NCI-H146 (cell line): Measurements from ENCODE around the gene CYLD.

Experiments used
- DNase-seq: peaks from one replicate; lab custom pipeline; 2025; lab: John Stamatoyannopoulos, UW

CYLD gene

GRCh38 chr16:50846511-50846910 is 104.6 kb downstream of the CYLD start:
- DNase-seq: no peak

- DNase-seq: no peak
Measured at GRCh38 chr16:50847166-50847565, 105.3 kb downstream of the CYLD start.

- DNase-seq: no peak
Measured at GRCh38 chr16:50848755-50849514, 107.0 kb downstream of the CYLD start.
